CD4-positive, alpha-beta T cell treated with Interleukin-15 for 1 hour (primary cell): Measurements from ENCODE around the gene HBS1L.

ENCODE experiments used
- DNase-seq: peaks from one replicate; pipeline ENCODE4 v3.0.0-alpha.2; 2020

HBS1L gene

GRCh38 chr6:134994431-134994830, 60.2 kb downstream of the HBS1L start:
- no peak for DNase-seq

GRCh38 chr6:134992155-134992554, 62.5 kb downstream of the HBS1L start:
- no peak for DNase-seq

- DNase-seq = no peak
Measured at GRCh38 chr6:134990262-134990661, 64.4 kb downstream of the HBS1L start.

DNA sequence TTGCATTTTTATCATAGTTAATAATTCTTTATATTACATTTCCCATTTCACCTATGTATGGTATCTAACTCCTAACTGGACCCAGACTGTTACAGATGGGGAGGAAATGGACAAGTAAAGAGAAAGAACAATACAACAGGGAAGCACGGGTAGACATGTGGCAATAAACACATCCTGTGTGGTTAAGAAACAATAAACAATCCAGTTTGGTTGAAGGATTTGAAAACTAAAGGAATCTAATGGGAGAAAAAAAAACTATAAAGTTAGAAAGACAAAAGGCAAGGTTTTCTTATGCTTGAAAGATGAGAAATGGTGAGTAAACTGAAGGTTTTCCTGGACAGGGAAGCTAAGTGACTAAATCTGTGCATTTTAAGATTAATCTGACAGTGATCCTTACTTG, 69.8 kb downstream of the HBS1L start:
- no peak for DNase-seq

GRCh38 chr6:134983823-134984222, 70.8 kb downstream of the HBS1L start:
- no peak for DNase-seq

DNA sequence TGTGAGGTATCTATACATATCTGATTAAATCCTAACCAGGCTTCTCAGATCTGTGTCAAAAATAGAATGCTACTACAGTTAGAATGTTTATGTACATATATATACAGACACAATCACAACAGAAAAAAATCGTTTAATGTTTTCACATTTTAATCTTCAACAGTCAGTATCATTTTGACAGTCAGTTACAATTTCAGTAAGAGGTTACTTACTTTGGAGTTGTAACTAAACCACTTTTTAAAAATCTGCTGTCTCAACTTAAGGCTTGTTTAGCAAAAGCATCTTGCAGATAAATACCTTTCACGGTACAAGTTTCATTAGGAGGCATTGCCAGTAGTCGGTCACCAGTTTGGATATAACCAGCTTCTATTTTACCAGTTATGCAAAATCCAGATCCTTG, 72.5 kb downstream of the HBS1L start:
- DNase-seq = no peak

GRCh38 chr6:134980846-134981245, 73.8 kb downstream of the HBS1L start:
- DNase-seq = no peak

- DNase-seq = no peak
Measured at GRCh38 chr6:134979142-134979541, 75.5 kb downstream of the HBS1L start.

- no peak for DNase-seq
Measured at GRCh38 chr6:134974370-134974769, 80.3 kb downstream of the HBS1L start.

DNA sequence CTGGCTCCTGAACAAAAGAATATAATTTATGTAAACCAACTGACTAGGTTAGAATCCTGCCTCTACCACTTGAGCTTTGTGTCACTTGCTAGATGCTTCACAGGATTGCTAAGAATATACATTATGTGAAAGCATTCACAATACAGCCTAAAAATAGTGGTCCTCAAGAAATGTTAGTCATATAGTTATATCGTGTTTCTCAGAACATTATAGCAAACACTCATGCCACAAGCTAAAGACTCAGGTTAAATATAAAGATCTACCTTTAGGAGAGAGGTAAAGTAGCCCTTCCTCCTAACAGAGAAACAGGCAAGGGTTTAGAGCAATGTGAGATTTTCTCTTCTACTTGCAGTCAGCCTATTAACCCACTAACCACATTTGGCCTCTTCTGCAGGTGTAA, 86.9 kb downstream of the HBS1L start:
- DNase-seq = no peak

GRCh38 chr6:134964451-134965203, 90.0 kb downstream of the HBS1L start:
- DNase-seq = no peak

DNA sequence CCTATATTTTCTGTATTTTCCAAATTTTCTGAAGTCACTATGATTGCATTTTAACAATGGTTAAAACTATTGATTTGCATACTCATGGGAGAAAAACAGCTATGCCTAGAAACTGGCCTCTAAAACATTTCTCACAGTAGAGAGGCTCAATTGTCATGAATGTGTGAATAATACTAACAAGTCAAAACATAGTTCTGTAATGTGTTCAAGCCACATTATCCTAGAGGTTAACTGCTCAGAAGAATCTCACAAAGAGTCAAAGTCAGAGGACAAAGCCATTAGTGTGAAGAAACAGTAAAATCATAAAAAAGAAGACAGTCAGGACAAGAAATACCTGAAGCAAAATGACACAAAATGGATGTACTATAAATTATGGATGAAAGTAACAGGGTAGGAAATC, 92.2 kb downstream of the HBS1L start:
- DNase-seq = no peak

- no peak for DNase-seq
Measured at GRCh38 chr6:134961366-134961765, 93.3 kb downstream of the HBS1L start.

DNA sequence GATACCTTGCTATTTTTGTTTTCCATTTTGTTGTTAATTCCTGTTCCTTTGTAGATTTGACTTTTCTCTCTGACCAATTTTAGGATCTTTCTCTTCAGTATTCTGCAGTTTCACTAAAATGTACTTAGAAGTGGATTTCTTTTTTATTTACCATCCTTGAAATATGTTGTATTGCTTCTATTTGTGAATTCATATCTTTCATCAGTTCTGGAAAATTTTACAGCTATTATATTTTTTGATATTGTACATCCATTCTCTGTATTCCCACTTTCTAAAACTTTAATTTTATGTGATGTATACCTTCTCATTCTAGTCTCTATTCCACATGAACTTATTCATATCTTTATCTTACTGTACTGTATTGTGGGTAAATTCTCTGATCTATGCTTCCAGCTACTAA, 95.0 kb downstream of the HBS1L start:
- DNase-seq = no peak

- DNase-seq = no peak
Measured at GRCh38 chr6:134956676-134957075, 97.9 kb downstream of the HBS1L start.

- no peak for DNase-seq
Measured at GRCh38 chr6:134956032-134956431, 98.6 kb downstream of the HBS1L start.

GRCh38 chr6:134954272-134955000, 100.2 kb downstream of the HBS1L start:
- DNase-seq = no peak

- no peak for DNase-seq
Measured at GRCh38 chr6:134951494-134952263, 102.9 kb downstream of the HBS1L start.

DNA sequence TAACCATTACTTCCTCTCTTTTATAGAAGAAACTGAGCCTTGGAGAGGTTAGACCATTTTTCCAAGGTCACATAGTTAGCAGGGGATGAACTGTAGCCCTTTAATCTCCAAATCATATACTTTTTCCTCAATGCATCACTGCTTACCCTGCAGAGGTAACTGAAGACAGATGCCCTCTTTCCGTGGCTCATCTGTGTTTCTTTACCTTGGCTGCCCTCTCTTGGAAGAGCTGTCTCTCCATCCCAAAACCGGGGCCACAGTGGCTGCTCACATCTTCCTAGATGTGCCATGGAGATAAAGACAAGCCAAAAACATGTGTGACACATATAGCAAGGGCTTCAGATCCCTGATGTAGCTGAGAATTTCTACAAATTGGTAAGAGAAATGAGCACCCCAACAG, 104.1 kb downstream of the HBS1L start:
- DNase-seq = no peak

DNA sequence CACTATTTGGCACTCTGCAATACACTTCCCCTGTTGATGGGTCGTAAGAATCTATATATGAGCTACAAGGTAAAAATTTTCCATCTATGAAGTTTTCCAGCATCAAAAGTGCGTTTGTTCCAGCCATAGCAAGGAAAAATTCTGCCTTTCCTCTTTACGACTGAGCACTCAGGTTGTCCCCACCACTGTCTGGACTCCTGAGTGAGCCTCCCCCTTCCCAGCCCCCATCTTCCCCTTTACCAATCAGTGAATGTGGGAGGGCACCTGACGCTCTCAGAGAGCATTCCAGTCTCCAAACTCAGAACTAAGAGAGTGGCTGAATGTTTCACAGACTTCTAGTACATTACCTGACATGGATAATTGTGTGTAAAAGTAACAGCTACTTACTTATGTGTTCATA, 104.7 kb downstream of the HBS1L start, which contains the start of gene ALDH8A1:
TSS of gene ALDH8A1 (minus strand) at position 175 of the 400 bp plus-strand sequence. CDS start at position 127, 48 bp downstream.
- DNase-seq = no peak

DNA sequence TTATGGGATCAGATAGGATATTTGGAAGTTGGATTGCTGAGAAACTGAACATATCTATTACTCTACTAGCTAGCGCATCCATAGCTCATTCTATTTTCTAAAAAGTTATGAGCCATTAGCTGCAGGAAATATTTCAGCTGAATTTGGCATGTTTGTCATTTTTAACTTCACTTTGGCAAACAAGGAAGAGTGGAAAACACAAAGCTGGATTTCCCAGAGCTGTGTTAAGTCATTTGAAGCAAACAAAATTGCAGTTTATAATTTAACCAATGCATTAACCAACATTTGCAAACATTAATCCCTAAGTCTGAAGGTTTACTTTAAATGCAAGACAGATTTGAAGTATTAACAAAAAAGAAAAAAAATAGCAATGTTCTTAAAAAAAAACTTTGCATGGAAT, 105.9 kb downstream of the HBS1L start:
- no peak for DNase-seq

DNA sequence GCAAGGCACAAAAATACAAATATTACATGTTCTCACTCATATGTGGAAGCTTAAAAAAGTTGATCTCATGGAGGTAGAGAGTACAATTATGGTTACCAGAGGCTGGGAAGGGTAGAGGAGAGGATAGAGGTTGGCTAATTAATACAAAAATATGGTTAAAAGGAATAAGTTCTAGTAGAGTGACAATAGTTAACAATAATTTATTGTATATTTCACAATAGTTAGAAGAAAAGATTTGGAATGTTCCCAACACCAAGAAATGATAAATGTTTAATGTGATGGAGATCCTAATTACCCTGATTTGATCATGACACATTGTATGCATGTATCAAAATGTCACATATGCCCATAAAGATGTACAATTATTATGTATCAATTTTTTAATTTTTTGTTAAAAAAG, 106.5 kb downstream of the HBS1L start:
- DNase-seq = no peak

DNA sequence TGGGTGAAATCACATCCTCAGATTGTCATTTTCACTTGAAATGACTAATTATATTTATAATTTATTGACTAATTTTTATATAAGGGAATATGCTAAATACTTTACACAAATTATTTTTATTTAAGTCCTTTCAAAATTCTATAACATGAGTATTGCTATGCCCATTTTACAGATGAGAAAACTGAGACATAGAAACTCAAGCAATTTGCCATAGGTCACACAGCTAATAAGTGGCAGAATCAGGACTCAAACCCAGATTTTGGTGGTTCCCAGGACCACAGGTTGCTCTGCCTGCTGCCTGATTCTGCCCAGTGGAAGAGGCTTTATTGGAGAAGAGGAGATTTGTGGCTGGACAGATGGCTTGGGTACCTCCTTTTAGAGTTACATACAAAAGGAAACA, 109.6 kb downstream of the HBS1L start:
- DNase-seq = no peak
